Measurements from ENCODE around the gene POLR2J.
"Not testable (repeated sequence)": the region's sequence is repeated elsewhere in the genome, so short reads cannot be mapped to it uniquely, and the experiment has no call there.

POLR2J gene

DNA sequence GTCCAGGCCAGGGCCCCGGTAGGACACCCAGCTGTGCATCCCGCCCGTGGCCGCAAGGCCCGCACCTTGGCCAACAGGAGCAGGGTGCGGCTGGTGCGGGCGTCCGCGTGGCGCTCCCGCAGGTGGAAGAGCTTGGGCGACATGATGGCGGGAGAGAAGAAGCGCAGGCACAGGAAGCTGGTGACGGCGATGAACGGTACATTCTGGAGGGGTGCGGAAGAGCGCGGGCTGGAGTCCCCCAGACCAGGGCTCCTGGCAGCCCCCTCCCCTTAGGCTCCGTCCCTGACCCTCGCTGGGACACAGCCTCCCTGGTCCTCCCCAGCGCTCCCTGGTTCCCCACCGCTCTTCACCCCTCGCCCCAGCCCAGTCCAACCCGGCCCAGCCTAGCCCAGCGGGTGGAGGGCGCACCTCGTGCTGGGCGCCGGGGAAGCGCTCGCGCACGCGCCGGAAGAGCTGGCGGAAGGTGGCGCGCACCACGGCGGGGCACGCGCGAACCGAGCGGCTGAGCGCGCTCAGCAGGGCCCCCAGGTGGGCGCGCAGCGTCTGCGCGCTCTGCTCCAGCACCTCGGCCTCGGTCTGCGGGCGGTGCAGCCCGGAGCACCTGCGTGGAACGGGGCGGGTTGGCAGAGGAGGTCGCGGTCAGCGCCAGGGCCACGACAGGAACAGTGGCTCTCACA is 15.9 kb upstream of the POLR2J start:
- FAIRE-seq: not testable (repeated sequence)

DNA sequence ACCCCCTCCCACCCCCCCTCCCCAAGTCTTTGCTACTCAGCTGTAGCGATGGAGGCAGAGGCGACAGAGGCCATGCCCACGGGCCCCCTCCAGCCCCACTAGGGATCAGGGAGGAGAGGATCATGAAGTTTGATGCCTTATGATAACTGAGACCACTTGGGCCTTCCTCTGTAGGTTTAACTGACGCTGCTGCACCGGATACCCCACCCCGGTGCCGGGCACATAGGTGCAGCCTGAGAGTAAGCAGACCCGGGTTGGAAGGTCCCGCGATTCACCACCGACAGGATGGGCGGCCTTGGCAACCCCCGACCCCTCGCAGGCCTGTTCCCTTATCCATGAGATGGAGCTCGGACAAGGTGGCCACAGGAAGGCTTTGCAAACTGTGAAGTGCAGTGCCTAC is 15.3 kb upstream of the POLR2J start:
- not testable (repeated sequence) for FAIRE-seq

GRCh38 chr7:102493220-102493935 is 14.7 kb upstream of the POLR2J start:
- not testable (repeated sequence) for FAIRE-seq

- not testable (repeated sequence) for FAIRE-seq
Measured at GRCh38 chr7:102490529-102491075, 11.9 kb upstream of the POLR2J start.

DNA sequence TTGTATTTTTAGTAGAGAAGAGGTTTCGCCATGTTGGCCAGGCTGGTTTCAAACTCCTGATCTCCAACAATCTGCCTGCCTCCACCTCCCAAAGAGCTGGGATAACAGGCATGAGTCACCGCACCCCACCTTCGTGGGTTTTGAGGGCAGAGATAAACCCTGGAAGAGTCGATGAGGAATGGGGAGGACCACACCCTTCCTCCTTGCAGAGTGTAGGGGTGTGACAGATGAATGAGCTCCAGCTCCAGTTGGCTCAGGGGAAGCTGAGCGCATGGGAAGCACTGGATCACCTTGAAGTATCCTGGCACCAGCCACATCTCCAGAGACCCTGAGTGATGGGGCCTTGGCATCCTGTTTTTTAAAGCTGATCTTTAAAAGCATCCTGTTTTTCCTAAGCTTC is 5.6 kb upstream of the POLR2J start:
- FAIRE-seq: not testable (repeated sequence)

- FAIRE-seq: not testable (repeated sequence)
Measured at GRCh38 chr7:102481962-102482361, 3.2 kb upstream of the POLR2J start.

- FAIRE-seq: not testable (repeated sequence)
Measured at GRCh38 chr7:102479982-102480637, 1.4 kb upstream of the POLR2J start.

GRCh38 chr7:102479209-102479584 is 475 bp upstream of the POLR2J start:
- not testable (repeated sequence) for FAIRE-seq

- not testable (repeated sequence) for FAIRE-seq
Measured at GRCh38 chr7:102474736-102475435, 3.8 kb downstream of the POLR2J start.

DNA sequence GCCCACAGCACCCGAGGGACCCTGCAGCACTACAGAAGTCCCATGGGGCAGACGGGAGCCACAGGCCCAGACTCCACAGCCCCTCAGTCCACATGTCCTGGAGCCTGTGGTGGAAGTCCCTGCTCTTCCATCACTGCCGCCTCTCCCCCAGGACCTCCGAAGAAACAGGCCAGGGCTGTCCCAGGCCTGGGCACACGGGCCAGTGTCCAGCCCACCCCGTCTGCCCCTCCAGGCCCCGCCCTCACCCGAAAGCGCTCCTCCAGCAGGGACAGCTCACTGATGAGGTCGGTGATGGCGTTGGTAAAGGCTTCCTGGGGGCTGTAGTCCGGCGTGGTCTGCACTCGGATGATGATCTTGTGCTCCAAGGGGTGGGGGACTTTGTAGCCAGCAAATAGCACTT is 4.6 kb downstream of the POLR2J start:
- FAIRE-seq: not testable (repeated sequence)

DNA sequence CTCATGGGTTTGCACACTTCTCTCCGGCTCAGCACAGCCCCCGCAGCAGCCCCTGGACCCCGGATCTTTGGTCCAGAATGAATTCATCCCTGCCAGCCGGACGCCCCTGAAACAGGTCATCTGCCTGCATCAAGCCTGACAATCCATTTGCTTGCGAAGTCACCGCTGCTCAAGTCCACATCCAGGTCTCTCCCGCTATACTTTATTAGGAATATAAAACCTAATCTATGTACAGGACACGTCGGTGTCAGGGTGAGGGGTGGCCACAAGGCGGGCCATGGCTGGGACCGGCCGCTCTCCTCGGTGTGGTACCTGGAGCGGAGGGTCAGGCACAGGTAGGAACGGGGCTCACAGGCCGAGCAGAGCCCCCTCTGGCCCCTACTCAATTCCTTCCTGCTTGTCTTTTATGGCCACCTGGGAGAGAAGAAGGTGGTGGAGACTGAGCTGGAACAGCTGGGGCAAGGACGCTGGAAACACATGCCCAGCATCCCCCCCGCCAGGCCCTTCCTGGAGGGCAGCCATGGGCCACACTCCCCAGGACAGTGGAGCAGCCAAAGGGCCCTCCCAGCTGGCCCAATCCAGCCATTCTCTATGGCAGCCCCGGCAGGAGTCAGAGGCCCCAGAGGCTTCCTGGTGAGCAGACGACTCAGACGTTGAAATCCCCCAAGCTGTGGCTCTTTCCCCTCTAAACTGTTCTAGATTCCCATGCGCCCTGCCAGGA is 5.3 kb downstream of the POLR2J start:
- no peak for FAIRE-seq

- FAIRE-seq: no peak
Measured at GRCh38 chr7:102472126-102473041, 6.3 kb downstream of the POLR2J start.

DNA sequence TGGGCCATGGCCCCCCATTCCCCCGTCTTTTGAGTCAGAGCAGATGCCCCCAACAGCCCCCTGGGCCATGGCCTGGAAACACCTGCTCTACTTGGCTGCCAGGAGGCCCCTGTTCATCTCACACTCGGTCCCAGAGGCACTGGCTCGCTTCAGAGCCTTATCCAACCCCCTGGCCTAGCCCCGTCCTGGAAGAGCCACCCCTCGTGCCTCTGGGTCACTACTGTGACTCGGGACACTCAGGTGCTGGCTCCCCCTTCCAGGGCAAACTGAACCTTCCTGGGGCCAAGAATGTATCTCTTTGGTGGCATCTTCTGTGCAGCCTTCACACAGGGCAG is 7.0 kb downstream of the POLR2J start:
- FAIRE-seq: no peak

- no peak for FAIRE-seq
Measured at GRCh38 chr7:102469972-102470825, 8.5 kb downstream of the POLR2J start.

GRCh38 chr7:102469351-102469971 is 9.3 kb downstream of the POLR2J start:
- no peak for FAIRE-seq

- FAIRE-seq: no peak
Measured at GRCh38 chr7:102468478-102469350, 10.0 kb downstream of the POLR2J start.

GRCh38 chr7:102467581-102468477 is 10.9 kb downstream of the POLR2J start:
- FAIRE-seq: no peak

GRCh38 chr7:102466097-102466496 is 12.6 kb downstream of the POLR2J start:
- FAIRE-seq: no peak
